KMS-11 (cell line): ENCODE results near the gene NT5C3B.

Experiments
- H2AFZ ChIP-seq: fragments of 200-600 bp; sonication (generic); 2 replicates; pipeline ENCODE4 v1.6.1; 2016; ENCODE audit warnings: antibody characterized with exemption, mixed run types, low read depth
- H3K27ac ChIP-seq: fragments of 200-600 bp; sonication (generic); 2 replicates; pipeline ENCODE4 v1.6.1; 2016; ENCODE audit warnings: mild to moderate bottlenecking, mixed run types
- H3K27me3 ChIP-seq: fragments of 200-600 bp; sonication (generic); 2 replicates; pipeline ENCODE4 v1.6.1; 2017; ENCODE audit warnings: mild to moderate bottlenecking, low read depth, mixed run types, moderate library complexity; ENCODE audit not compliant: insufficient read depth
- H3K36me3 ChIP-seq: fragments of 200-600 bp; sonication (generic); 2 replicates; pipeline ENCODE4 v1.6.1; 2017; ENCODE audit warnings: mild to moderate bottlenecking, mixed run types; ENCODE audit not compliant: insufficient read depth
- H3K4me1 ChIP-seq: fragments of 200-600 bp; sonication (generic); 2 replicates; pipeline ENCODE4 v1.6.1; 2016; ENCODE audit warnings: mild to moderate bottlenecking, low read depth, mixed run types; ENCODE audit not compliant: poor library complexity, severe bottlenecking
- H3K4me2 ChIP-seq: fragments of 200-600 bp; sonication (generic); 2 replicates; pipeline ENCODE4 v1.7.0; 2016; ENCODE audit warnings: mild to moderate bottlenecking, mixed run types
- H3K4me3 ChIP-seq: fragments of 200-600 bp; sonication (generic); IDR thresholded peaks from 2 replicates; pipeline ENCODE4 v1.6.1; 2017; ENCODE audit warnings: low read depth, low read length, mixed read lengths; ENCODE audit not compliant: insufficient read depth
- H3K79me2 ChIP-seq: fragments of 200-600 bp; sonication (generic); 2 replicates; pipeline ENCODE4 v1.6.1; 2016; ENCODE audit warnings: low read depth, mixed run types; ENCODE audit not compliant: insufficient read depth
- H3K9ac ChIP-seq: fragments of 200-600 bp; sonication (generic); 2 replicates; pipeline ENCODE4 v1.6.1; 2016; ENCODE audit warnings: mild to moderate bottlenecking, mixed run types
- H4K20me1 ChIP-seq: fragments of 200-600 bp; sonication (generic); 2 replicates; pipeline ENCODE4 v1.6.1; 2016; ENCODE audit warnings: mild to moderate bottlenecking, mixed run types; ENCODE audit not compliant: insufficient read depth
- TF ChIP-seq, protein P1 (sequence below): fragments of 200-600 bp; sonication (generic); conservative IDR thresholded peaks from 2 replicates; pipeline ENCODE4 v1.6.1; 2017; ENCODE audit warnings: low read depth, mild to moderate bottlenecking, antibody characterized with exemption, low read length, moderate library complexity, mixed read lengths

Gene NT5C3B

DNA sequence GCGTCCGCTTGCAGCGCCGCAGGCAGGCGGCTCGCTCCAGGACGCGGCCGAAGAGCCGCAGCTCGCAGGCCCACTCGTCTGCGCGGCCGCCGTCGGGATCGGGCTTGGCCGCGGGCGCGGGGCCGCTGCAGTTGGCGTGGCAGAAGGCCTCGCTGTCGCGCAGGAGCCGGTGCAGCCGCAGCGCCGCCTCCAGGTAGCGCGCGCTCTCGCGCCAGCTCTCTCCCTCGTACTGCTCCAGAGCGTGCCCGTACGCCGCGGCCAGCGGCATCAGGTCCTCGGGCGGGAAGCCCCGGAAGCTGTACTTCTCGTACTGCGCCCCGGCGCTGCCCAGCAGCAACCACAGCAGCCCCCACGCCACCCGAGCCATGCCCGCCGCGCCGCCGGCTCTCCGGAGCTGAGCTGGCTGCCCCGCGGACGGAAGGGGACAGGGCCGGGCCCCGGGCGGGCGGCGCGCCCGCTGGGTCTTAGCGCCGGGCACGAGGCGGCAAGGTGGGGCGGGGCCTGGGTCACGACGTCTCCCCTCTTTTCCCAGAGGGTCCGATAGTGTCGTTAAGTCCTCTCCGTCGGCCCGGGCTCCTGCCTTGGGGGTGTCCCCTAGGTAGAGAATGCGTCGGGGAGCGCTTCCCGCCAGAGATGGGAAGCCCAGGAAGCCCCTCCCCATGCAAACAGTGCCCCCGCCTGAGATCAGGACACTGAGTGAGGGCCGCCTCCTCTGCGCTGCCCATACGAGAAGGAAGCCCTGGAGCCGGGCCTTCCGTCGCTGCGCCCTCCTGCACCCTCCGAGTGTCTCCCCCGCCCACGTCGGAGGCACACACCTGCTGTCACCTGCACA lies 24.3 kb downstream of the NT5C3B start, which contains the start of gene P3H4:
Gene P3H4, minus strand, starts transcription at position 401 of the 832 bp plus-strand sequence. Its CDS starts 34 bp downstream, at position 367.
- peak within 1 kb of the TSS; percentile 72 for H3K4me2 ChIP-seq
- no peaks in the 10 kb centered on the region for H3K36me3 ChIP-seq
- peak within 1 kb of the TSS; percentile 42 for H3K4me3 ChIP-seq
- peak within 1 kb of the TSS; percentile 78 for H3K9ac ChIP-seq
- no peaks in the 10 kb centered on the region for H4K20me1 ChIP-seq
- H3K27me3 ChIP-seq: no peaks in the 10 kb centered on the region; the same call in 1 of the 2 replicates
- H3K4me1 ChIP-seq: peaks cover 23% of the 10 kb centered on the region
- peak within 1 kb of the TSS; percentile 38; the same call in 1 of the 2 replicates for H3K27ac ChIP-seq
- peaks cover 5% of the 10 kb centered on the region; the same call in 1 of the 2 replicates for H3K79me2 ChIP-seq
- H2AFZ ChIP-seq: peak within 1 kb of the TSS; percentile 95
- TF ChIP-seq, protein P1, sequence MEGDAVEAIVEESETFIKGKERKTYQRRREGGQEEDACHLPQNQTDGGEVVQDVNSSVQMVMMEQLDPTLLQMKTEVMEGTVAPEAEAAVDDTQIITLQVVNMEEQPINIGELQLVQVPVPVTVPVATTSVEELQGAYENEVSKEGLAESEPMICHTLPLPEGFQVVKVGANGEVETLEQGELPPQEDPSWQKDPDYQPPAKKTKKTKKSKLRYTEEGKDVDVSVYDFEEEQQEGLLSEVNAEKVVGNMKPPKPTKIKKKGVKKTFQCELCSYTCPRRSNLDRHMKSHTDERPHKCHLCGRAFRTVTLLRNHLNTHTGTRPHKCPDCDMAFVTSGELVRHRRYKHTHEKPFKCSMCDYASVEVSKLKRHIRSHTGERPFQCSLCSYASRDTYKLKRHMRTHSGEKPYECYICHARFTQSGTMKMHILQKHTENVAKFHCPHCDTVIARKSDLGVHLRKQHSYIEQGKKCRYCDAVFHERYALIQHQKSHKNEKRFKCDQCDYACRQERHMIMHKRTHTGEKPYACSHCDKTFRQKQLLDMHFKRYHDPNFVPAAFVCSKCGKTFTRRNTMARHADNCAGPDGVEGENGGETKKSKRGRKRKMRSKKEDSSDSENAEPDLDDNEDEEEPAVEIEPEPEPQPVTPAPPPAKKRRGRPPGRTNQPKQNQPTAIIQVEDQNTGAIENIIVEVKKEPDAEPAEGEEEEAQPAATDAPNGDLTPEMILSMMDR: no peak

DNA sequence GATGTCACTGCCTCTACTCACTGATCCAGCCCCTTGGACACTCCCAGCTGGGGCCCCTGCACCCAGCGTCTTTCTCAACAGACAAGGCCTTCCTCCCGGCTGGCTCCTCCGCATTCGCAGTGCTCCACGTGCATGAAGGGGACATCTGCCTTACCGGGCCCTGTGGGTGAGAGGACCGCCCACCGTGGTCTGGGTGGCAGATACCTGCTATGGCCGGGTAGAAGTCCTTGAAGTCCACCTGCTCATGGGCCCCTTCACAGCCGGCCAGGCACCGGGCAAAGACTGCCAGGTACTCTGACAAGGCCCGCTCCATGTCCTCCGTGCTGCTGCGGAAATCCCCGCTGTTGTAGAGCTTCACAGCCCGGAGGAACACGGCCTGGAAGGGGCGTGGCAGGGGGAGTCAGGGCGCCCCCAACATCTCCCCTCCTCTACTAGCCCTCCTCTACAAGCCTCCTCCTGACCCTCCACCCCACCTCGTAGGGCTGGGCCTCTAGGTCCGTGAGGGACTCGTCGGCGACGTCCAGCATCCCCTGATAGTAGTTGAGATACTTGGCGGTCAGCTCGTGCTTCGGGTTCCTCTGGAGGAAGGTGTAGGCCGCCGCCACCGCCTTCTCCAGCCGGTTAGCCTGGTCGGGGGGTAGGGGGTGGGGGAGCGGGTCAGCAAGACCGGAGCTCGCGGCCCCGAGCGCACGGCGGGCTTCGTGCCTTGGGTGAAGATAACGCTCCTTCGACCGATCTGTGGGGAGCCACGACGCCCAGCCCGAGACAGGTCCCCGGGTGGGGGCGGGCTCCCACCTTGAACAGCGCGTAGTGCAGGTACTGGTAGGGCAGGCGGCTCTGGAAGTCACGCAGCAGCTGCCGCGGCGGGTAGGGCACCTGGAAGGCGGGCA lies 25.1 kb downstream of the NT5C3B start:
- H3K27me3 ChIP-seq: no peaks in the 10 kb centered on the region; the same call in 1 of the 2 replicates
- H3K36me3 ChIP-seq: no peaks in the 10 kb centered on the region
- H3K79me2 ChIP-seq: peaks cover 5% of the 10 kb centered on the region; the same call in 1 of the 2 replicates
- H3K4me2 ChIP-seq: peak overlapping the region; percentile 72
- no peaks in the 10 kb centered on the region for H4K20me1 ChIP-seq
- TF ChIP-seq, protein P1: no peak; the same call in none of the 2 replicates
- H3K9ac ChIP-seq: peak overlapping the region; percentile 78
- peak overlapping the region; percentile 95 for H2AFZ ChIP-seq
- H3K4me1 ChIP-seq: peaks cover 23% of the 10 kb centered on the region
- H3K4me3 ChIP-seq: peak overlapping the region; percentile 42
- H3K27ac ChIP-seq: peak overlapping the region; percentile 38; the same call in 1 of the 2 replicates

DNA sequence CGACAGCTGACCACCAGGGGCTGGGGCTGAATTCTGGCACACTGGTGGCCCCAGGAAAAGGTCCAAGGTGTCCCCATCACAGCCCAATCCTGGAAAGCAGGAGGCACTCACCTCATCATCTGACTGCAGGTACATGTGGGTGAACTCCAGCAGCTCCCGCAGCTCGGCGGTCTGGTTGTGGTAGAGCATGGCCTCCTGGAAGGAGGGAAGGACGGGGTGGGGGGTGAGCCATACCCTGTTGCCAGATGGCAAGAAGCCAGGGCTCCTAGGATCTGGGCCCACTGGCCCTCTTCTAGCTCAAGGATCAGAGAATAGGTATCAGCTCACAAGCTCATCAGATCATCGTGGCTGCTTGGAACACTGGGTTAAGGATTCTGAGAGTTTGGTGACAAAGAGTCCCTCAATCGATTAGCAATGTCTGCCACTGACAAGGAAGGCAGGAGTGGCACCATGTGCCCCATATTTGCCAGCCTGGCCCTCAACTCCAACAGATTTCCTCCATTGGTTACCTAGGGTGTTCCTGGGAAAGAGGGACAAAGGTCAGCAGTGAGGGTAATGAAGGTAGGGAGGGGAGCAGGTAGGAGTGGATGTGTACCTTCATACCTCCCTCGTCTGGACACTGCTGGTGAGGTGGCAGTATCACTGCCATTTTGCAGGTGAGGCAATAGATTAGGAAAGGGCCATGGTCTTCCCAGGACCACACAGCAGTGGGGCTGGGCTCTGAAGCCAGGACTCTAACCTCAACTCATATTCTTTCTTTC lies 29.2 kb downstream of the NT5C3B start:
- no peak overlapping the region for H3K9ac ChIP-seq
- H3K27ac ChIP-seq: no peak overlapping the region
- no peaks in the 10 kb centered on the region for H3K27me3 ChIP-seq
- H3K4me2 ChIP-seq: no peak overlapping the region
- no peaks in the 10 kb centered on the region for H3K36me3 ChIP-seq
- TF ChIP-seq, protein P1: no peak
- no peaks in the 10 kb centered on the region for H4K20me1 ChIP-seq
- H3K79me2 ChIP-seq: peaks cover 5% of the 10 kb centered on the region; the same call in 1 of the 2 replicates
- no peak overlapping the region for H3K4me3 ChIP-seq
- H3K4me1 ChIP-seq: peaks cover 17% of the 10 kb centered on the region
- no peak overlapping the region for H2AFZ ChIP-seq
